Skeletal muscle tissue (tissue), 4 donors: ENCODE results near the gene NEK1. TPM values are rescaled to one million over a fixed set of nuclear protein-coding genes. Genes with fewer than 3 reads are reported as not detected.

Experiments used
- H3K27ac ChIP-seq: one replicate; pipeline ENCODE4 v1.7.0; 2013; ENCODE audit warnings: mild to moderate bottlenecking, low read depth, low read length, inconsistent platforms
- H3K27me3 ChIP-seq, 3 donors: one replicate each; pipeline ENCODE4 v1.7.0; 2013; ENCODE audit warnings: low read length in 3 of 3; ENCODE audit not compliant: control insufficient read depth in 3 of 3, insufficient read depth in 3 of 3
- H3K36me3 ChIP-seq, 3 donors: one replicate each; pipeline ENCODE4 v1.7.0; 2013; ENCODE audit warnings: low read length in 3 of 3; ENCODE audit not compliant: control insufficient read depth in 3 of 3, insufficient read depth in 3 of 3
- H3K4me1 ChIP-seq, 3 donors: one replicate each; pipeline ENCODE4 v1.7.0; 2013; ENCODE audit warnings: low read length in 3 of 3, mild to moderate bottlenecking in 3 of 3; ENCODE audit not compliant: control insufficient read depth in 3 of 3, insufficient read depth in 3 of 3
- H3K4me3 ChIP-seq, 3 donors: one replicate each; pipeline ENCODE4 v1.7.0; 2013; ENCODE audit warnings: low read length in 3 of 3
- H3K9ac ChIP-seq, 3 donors: one replicate each; pipeline ENCODE4 v1.7.0; 2013; ENCODE audit warnings: low read length in 3 of 3, mild to moderate bottlenecking in 3 of 3, moderate library complexity in 2 of 3, low read depth in 1 of 3
- H3K9me3 ChIP-seq, 3 donors: one replicate each; pipeline ENCODE4 v1.7.0; 2013; ENCODE audit warnings: low read length in 3 of 3; ENCODE audit not compliant: control insufficient read depth in 3 of 3
- total RNA-seq: library from RNA; depleted of rRNA; stranded (reverse); fragments of >200 nt; gene quantifications from one replicate; pipeline ENCODE4 v1.2.3, GENCODE V29; 2014
- donor health status: Osteomylitis.

The NEK1 gene
- total RNA-seq, 1 donor from 2014 or later = 16.7 TPM

- Histone ChIP-seq H3K4me1 (peaks cover 5 to 10% (median 8%) of the 10 kb centered on the region in 3 donors), H3K4me3 (no peak overlapping the region)
Observed at GRCh38 chr4:169618286-169618685, 5.9 kb upstream of the NEK1 start.

GRCh38 chr4:169617306-169617705 lies 4.9 kb upstream of the NEK1 start:
- Histone ChIP-seq H3K4me3 (no peak overlapping the region), H3K4me1 (peaks cover 5 to 14% (median 9%) of the 10 kb centered on the region in 3 donors), H3K27me3 (no peaks in the 10 kb centered on the region), H3K36me3 (no peaks in the 10 kb centered on the region), H3K9ac (no peak overlapping the region), H3K9me3 (no peaks in the 10 kb centered on the region), H3K27ac (no peak overlapping the region)

More at GRCh38 chr4:169618286-169618685, 5.9 kb upstream of the NEK1 start:
- no peak overlapping the region for H3K9ac ChIP-seq
- no peaks in the 10 kb centered on the region for H3K9me3 ChIP-seq
- H3K27me3 ChIP-seq = no peaks in the 10 kb centered on the region
- no peak overlapping the region for H3K27ac ChIP-seq
- no peaks in the 10 kb centered on the region for H3K36me3 ChIP-seq

- H3K27me3 ChIP-seq = no peaks in the 10 kb centered on the region
- no peaks in the 10 kb centered on the region for H3K36me3 ChIP-seq
- peaks cover 9 to 10% (median 9%) of the 10 kb centered on the region in 3 donors for H3K4me1 ChIP-seq
- no peaks in the 10 kb centered on the region for H3K9me3 ChIP-seq
- H3K9ac ChIP-seq = no peak overlapping the region
- H3K27ac ChIP-seq = no peak overlapping the region
- no peak overlapping the region for H3K4me3 ChIP-seq
Observed at GRCh38 chr4:169616846-169617245, 4.5 kb upstream of the NEK1 start.

- Histone ChIP-seq H3K4me3 (no peak overlapping the region), H3K27ac (no peak overlapping the region), H3K9ac (no peak overlapping the region), H3K36me3 (no peaks in the 10 kb centered on the region), H3K27me3 (no peaks in the 10 kb centered on the region), H3K9me3 (no peaks in the 10 kb centered on the region), H3K4me1 (peaks cover 7 to 19% (median 14%) of the 10 kb centered on the region in 3 donors)
Observed at GRCh38 chr4:169615467-169616106, 3.2 kb upstream of the NEK1 start.

GRCh38 chr4:169612871-169613859 lies 782 bp upstream of the NEK1 start:
- Histone ChIP-seq H3K4me1 (peaks cover 3 to 18% (median 16%) of the 10 kb centered on the region in 3 donors), H3K4me3 (peak overlapping the region; percentile 91 to 96 (median 94)), H3K27ac (peak overlapping the region; percentile 94), H3K27me3 (no peaks in the 10 kb centered on the region), H3K9me3 (no peaks in the 10 kb centered on the region), H3K36me3 (no peaks in the 10 kb centered on the region), H3K9ac (peak overlapping the region; percentile 51 to 97 (median 63))

GRCh38 chr4:169611157-169611556 lies 1.2 kb downstream of the NEK1 start:
- peak overlapping the region; percentile 40 to 96 (median 86) for H3K9ac ChIP-seq
- peak overlapping the region; percentile 91 to 96 (median 94) for H3K4me3 ChIP-seq

GRCh38 chr4:169604903-169605331 lies 7.5 kb downstream of the NEK1 start:
- Histone ChIP-seq H3K9ac (no peak overlapping the region), H3K4me3 (no peak overlapping the region)

More at GRCh38 chr4:169611157-169611556, 1.2 kb downstream of the NEK1 start:
- peaks cover 3 to 18% (median 16%) of the 10 kb centered on the region in 3 donors for H3K4me1 ChIP-seq
- peaks cover 0 to 2% (median 0%) of the 10 kb centered on the region in 3 donors for H3K36me3 ChIP-seq
- no peak overlapping the region for H3K27ac ChIP-seq
- H3K27me3 ChIP-seq = no peaks in the 10 kb centered on the region
- H3K9me3 ChIP-seq = no peaks in the 10 kb centered on the region

GRCh38 chr4:169604131-169604900 lies 8.1 kb downstream of the NEK1 start:
- H3K27ac ChIP-seq = no peak overlapping the region
- H3K4me1 ChIP-seq = no peaks in the 10 kb centered on the region
- no peak overlapping the region for H3K9ac ChIP-seq

More at GRCh38 chr4:169604903-169605331, 7.5 kb downstream of the NEK1 start:
- Histone ChIP-seq H3K9me3 (no peaks in the 10 kb centered on the region), H3K36me3 (peaks cover 0 to 10% (median 5%) of the 10 kb centered on the region in 3 donors), H3K27ac (no peak overlapping the region), H3K27me3 (no peaks in the 10 kb centered on the region), H3K4me1 (no peaks in the 10 kb centered on the region)

GRCh38 chr4:169603312-169603711 lies 9.1 kb downstream of the NEK1 start:
- no peaks in the 10 kb centered on the region for H3K4me1 ChIP-seq
- peaks cover 0 to 11% (median 5%) of the 10 kb centered on the region in 3 donors for H3K36me3 ChIP-seq
- H3K27me3 ChIP-seq = no peaks in the 10 kb centered on the region
- H3K27ac ChIP-seq = no peak overlapping the region
- H3K9ac ChIP-seq = no peak overlapping the region
- no peak overlapping the region for H3K4me3 ChIP-seq
- no peaks in the 10 kb centered on the region for H3K9me3 ChIP-seq

More at GRCh38 chr4:169604131-169604900, 8.1 kb downstream of the NEK1 start:
- no peaks in the 10 kb centered on the region for H3K9me3 ChIP-seq
- no peaks in the 10 kb centered on the region for H3K27me3 ChIP-seq
- no peak overlapping the region for H3K4me3 ChIP-seq
- H3K36me3 ChIP-seq = peaks cover 0 to 11% (median 5%) of the 10 kb centered on the region in 3 donors
